ENCODE measurements around the gene PTF1A. TPM values are rescaled to one million over a fixed set of nuclear protein-coding genes. Genes with fewer than 3 reads are reported as not detected.
A peak's percentile ranks its signal among the peaks of the same experiment; 100 is the strongest.

PTF1A gene, protein sequence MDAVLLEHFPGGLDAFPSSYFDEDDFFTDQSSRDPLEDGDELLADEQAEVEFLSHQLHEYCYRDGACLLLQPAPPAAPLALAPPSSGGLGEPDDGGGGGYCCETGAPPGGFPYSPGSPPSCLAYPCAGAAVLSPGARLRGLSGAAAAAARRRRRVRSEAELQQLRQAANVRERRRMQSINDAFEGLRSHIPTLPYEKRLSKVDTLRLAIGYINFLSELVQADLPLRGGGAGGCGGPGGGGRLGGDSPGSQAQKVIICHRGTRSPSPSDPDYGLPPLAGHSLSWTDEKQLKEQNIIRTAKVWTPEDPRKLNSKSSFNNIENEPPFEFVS
- total RNA-seq, result not detected in 3 replicates

GRCh38 chr10:23191764-23192711, at the start of gene PTF1A:
PTF1A (plus strand) TSS chr10:23192312; CDS start chr10:23192531, 219 bp downstream.
- Mint-ChIP-seq H3K27ac (no peak within 1 kb of the TSS), H3K4me3 (peak within 1 kb of the TSS; percentile 51), H3K27me3 (ENCODE audit: low read depth) (peaks cover 91% of the 10 kb centered on the region), H3K36me3 (peaks cover 1% of the 10 kb centered on the region), H3K9me3 (no peaks in the 10 kb centered on the region), H3K4me1 (peaks cover 5% of the 10 kb centered on the region)
- TF ChIP-seq, protein P1, sequence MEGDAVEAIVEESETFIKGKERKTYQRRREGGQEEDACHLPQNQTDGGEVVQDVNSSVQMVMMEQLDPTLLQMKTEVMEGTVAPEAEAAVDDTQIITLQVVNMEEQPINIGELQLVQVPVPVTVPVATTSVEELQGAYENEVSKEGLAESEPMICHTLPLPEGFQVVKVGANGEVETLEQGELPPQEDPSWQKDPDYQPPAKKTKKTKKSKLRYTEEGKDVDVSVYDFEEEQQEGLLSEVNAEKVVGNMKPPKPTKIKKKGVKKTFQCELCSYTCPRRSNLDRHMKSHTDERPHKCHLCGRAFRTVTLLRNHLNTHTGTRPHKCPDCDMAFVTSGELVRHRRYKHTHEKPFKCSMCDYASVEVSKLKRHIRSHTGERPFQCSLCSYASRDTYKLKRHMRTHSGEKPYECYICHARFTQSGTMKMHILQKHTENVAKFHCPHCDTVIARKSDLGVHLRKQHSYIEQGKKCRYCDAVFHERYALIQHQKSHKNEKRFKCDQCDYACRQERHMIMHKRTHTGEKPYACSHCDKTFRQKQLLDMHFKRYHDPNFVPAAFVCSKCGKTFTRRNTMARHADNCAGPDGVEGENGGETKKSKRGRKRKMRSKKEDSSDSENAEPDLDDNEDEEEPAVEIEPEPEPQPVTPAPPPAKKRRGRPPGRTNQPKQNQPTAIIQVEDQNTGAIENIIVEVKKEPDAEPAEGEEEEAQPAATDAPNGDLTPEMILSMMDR (IDR thresholded peaks at IDR 0.05; ENCODE audit: unreplicated experiment), result no peak
- DNase-seq (ENCODE audit: low spot score in 2 of 2, unreplicated experiment in 2 of 2), result no peak

DNA sequence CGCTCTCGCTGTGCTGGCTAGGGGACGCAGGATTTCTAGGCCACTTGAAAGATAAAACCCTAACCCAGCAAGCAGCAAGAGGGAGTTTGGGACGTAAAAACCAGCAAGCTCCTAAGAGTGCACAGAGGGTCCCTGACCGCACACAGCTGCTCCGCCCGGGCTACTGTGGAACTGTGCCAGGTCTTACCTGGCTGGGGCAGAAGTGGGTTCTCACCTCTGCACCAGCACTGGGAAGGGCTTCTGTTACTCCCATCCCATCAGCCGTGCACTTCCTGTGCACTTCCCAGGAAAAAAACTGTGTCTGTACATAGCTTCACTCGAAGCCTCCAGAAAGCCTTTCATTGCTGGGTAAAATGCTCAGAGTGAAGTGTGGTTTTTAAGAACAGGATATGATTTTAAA, 45.9 kb upstream of the PTF1A start:
- H3K4me3 Mint-ChIP-seq, result no peak overlapping the region
- H3K9me3 Mint-ChIP-seq, result peaks cover under 1% of the 10 kb centered on the region
- H3K4me1 Mint-ChIP-seq, result no peaks in the 10 kb centered on the region
- H3K27ac Mint-ChIP-seq, result no peak overlapping the region
- DNase-seq (ENCODE audit: low spot score in 2 of 2, unreplicated experiment in 2 of 2), result no peak
- no peaks in the 10 kb centered on the region for H3K36me3 Mint-ChIP-seq
- TF ChIP-seq, protein P1 (IDR thresholded peaks at IDR 0.05; ENCODE audit: unreplicated experiment), result no peak
- H3K27me3 Mint-ChIP-seq (ENCODE audit: low read depth), result peaks cover 64% of the 10 kb centered on the region

GRCh38 chr10:23147035-23147434, 45.1 kb upstream of the PTF1A start:
- no peaks in the 10 kb centered on the region for H3K36me3 Mint-ChIP-seq
- H3K27ac Mint-ChIP-seq, result no peak overlapping the region
- no peaks in the 10 kb centered on the region for H3K9me3 Mint-ChIP-seq
- H3K4me1 Mint-ChIP-seq, result no peaks in the 10 kb centered on the region
- TF ChIP-seq, protein P1 (IDR thresholded peaks at IDR 0.05; ENCODE audit: unreplicated experiment), result no peak
- no peak for DNase-seq (ENCODE audit: low spot score in 2 of 2, unreplicated experiment in 2 of 2)
- H3K27me3 Mint-ChIP-seq (ENCODE audit: low read depth), result peaks cover 62% of the 10 kb centered on the region
- no peak overlapping the region for H3K4me3 Mint-ChIP-seq

DNA sequence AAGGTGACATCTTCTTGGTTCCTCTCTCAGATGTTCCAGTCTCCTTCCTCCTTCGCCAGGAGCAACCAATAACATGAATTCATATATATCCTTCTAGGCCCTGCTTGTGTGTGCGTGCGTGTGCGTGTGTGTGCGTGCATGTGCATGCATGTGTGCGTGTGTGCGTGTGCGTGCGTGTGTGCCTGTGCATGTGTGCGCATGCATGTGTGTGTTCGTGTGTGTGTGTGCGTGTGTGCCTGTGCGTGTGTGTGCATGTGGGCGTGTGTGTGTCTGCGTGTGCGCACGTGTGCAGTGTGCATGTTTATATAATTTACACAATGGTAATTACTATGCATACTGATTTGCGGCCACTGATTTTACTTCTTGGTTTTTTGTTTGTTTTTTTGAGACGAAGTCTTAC, 43.9 kb upstream of the PTF1A start:
- Mint-ChIP-seq H3K4me3 (no peak overlapping the region), H3K4me1 (no peaks in the 10 kb centered on the region), H3K27me3 (ENCODE audit: low read depth) (peaks cover 56% of the 10 kb centered on the region), H3K36me3 (no peaks in the 10 kb centered on the region), H3K27ac (no peak overlapping the region), H3K9me3 (no peaks in the 10 kb centered on the region)
- no peak for DNase-seq (ENCODE audit: low spot score in 2 of 2, unreplicated experiment in 2 of 2)
- TF ChIP-seq, protein P1 (IDR thresholded peaks at IDR 0.05; ENCODE audit: unreplicated experiment), result no peak

- H3K4me3 Mint-ChIP-seq, result no peak overlapping the region
- DNase-seq (ENCODE audit: low spot score in 2 of 2, unreplicated experiment in 2 of 2), result no peak
- no peaks in the 10 kb centered on the region for H3K4me1 Mint-ChIP-seq
- H3K9me3 Mint-ChIP-seq, result no peaks in the 10 kb centered on the region
- H3K36me3 Mint-ChIP-seq, result no peaks in the 10 kb centered on the region
- no peak overlapping the region for H3K27ac Mint-ChIP-seq
- TF ChIP-seq, protein P1 (IDR thresholded peaks at IDR 0.05; ENCODE audit: unreplicated experiment), result no peak
- peaks cover 47% of the 10 kb centered on the region for H3K27me3 Mint-ChIP-seq (ENCODE audit: low read depth)
Observed at GRCh38 chr10:23150091-23150490, 42.0 kb upstream of the PTF1A start.
